CD4-positive, alpha-beta T cell treated with Interferon gamma for 1 hour (primary cell): ENCODE results near the gene RBM20.
"Not testable (repeated sequence)": the region's sequence is repeated elsewhere in the genome, so short reads cannot be mapped to it uniquely, and the experiment has no call there.

ENCODE experiments used
- DNase-seq: peaks from one replicate; pipeline ENCODE4 v3.0.0-alpha.2; 2020

The RBM20 gene

DNA sequence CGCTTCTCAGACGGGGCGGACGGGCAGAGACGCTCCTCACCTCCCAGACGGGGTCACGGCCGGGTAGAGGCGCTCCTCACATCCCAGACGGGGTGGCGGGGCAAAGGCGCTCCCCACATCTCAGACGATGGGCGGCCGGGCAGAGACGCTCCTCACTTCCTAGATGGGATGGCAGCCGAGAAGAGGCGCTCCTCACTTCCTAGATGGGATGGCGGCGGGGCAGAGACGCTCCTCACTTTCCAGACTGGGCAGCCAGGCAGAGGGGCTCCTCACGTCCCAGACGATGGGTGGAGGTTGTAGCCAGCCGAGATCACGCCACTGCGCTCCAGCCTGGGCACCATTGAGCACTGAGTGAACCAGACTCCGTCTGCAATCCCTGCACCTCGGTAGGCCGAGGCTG is 123.5 kb downstream of the RBM20 start:
- not testable (repeated sequence) for DNase-seq

DNA sequence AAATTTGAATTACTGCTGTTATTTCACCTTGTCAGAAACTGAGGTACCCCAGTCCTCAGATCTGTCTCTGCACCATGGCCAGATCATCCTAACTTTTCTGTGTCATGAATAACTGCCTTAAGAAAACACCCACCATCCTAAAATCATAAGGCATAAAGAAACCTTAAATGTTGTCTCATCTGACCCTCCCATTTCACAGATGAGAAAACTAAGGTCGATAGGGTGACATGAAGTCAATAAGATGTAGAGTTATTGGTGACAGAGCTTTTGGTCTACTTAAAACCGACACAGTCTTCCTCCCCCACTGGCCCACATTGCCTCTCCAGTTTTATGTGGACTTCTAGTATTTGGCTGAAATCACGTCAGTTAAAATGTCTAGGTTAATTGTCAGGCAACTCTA is 126.1 kb downstream of the RBM20 start:
- DNase-seq = no peak

DNA sequence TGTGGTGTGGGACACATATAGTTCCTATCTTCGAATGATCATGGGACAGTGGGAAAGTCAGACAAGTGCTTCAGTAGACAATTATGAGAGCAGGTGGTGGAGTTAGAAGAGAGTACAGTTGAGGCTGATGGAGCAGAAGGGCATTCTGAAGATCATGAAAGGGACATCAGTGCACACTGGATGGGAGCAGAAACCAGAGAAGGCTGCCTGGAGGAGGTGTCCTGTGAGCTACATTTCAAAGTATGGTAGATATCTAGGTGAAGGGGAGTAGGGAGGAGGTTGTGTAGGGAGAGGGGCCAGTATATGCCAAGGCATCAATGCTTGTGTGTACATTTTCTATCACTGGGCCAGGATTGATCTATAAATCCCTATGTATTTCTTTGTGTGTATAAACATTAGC is 127.3 kb downstream of the RBM20 start:
- DNase-seq = no peak

GRCh38 chr10:110771991-110772390 is 127.9 kb downstream of the RBM20 start:
- DNase-seq = no peak

GRCh38 chr10:110772454-110773025 is 128.4 kb downstream of the RBM20 start:
- DNase-seq = no peak

DNA sequence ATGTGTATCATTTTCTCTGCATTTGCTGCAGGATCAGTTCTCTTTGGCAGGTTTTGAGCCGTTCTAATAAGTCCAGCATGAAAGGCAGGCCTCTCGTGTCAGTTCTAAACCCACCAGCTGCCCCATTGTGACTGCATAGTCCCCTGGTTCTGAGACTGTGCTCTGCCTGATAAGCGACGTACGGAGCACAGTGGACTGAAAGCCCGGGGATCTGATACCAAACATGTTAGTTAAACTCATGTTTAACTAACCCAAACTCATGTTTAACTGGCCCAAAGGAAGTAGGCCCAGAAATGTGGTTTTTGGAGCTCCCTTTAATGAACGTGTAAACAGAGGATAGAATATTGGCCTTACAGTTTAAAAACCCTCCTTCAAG is 129.5 kb downstream of the RBM20 start:
- DNase-seq = no peak

- DNase-seq = no peak
Observed at GRCh38 chr10:110774069-110775019, 130.2 kb downstream of the RBM20 start.

DNA sequence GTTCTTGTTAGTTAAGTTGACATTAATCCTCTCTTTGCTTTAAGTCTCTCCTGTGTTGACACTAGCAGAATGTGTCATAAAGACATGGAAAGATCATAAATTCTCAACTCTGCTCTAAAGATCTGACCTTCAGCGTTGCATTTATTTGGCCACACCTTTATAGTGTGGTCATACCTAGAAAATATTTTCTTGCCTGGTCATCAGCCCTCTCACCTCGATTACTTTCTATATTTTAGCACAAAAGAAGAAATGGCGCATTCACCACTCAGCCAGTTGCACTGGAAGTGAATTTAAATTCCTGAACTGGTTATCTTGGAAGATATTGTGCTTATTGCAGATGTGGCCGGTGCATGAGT is 130.9 kb downstream of the RBM20 start:
- no peak for DNase-seq

DNA sequence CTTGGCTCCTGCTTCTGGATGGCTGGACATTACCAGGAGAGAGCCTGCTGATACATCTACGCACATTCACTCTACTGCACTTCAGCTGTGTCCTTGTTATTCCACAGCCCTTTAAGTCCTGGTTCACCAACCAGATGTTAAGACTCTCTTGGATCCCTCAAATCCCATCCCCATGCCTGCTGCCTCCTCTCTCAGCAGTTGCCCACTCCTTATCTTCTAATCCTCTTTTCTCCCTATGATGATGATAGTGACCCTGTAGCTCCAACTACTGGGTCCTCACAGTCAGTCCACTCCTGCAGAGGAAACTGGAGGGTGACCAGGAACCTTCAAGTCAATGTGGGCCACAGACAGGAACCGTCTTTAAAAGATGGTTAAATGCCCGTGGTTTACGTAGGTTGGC is 131.3 kb downstream of the RBM20 start:
- no peak for DNase-seq

DNA sequence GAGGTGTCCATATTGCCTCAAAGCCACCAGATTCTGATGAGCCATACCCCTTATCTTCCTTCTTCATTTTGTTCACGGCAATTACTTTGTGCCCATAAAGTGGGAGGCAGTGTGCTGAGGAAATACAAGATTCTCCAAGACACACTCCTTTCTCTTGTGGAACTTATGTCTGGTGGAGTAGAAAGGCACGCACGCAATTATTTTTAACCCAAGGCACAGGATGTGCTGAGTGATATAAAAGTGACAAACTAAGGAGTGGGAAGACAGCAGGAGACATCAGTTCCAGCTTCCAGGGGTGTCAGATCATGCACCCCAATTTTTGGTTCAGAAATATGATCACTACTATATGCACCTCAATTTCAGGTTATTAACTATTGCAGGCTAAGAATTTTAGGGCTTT is 132.9 kb downstream of the RBM20 start:
- no peak for DNase-seq

GRCh38 chr10:110777661-110778060 is 133.5 kb downstream of the RBM20 start:
- no peak for DNase-seq

DNA sequence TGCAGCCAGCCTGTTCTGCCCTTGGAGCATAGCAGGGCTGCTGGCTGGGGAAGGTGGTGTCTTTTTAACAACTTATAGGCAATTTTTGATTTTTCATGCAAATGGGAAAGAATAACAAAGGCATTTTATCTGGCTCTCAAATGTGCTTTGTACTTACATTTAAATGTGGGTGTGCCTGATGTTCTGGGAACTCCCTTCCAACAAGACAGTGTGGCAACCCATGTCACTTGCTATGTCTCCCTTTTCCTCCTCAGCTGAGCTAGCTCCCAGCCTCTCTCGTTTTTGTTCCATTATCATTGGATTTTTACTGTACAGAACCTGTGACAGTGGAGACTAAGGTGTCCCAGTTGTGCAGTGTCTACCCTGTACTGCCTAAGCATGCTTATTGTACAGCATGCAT is 134.1 kb downstream of the RBM20 start:
- no peak for DNase-seq

DNA sequence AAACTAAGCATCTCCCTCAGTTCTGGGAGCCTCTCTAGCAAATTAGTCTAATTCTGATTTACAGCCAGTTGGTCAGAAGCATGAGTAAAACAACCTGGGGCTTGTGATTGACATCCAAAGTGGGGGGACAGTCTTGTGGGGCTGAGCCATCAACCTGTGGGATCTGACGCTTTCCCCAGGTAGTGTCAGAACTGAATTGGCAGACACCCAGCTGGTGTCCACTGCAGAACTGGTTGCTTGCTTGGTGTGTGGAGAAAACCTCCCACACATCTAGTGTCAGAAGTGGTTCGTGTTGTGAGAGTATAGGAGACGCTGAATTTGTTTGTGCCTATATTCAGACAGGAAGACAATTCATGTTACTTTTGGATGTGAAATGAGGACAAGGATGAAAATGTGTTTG is 135.4 kb downstream of the RBM20 start:
- DNase-seq = no peak

DNA sequence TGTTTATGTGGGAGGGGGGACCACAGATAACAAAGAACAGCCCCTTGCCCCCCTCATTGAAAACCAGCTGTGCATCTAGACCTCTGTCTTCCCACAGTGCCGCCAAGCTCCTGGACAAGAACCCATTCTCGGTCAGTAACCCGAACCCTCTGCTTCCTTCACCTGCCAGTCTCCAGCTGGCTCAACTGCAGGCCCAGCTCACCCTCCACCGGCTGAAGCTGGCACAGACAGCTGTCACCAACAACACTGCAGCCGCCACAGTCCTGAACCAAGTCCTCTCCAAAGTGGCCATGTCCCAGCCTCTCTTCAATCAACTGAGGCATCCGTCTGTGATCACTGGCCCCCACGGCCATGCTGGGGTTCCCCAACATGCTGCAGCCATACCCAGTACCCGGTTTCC is 136.6 kb downstream of the RBM20 start:
- DNase-seq = no peak

DNA sequence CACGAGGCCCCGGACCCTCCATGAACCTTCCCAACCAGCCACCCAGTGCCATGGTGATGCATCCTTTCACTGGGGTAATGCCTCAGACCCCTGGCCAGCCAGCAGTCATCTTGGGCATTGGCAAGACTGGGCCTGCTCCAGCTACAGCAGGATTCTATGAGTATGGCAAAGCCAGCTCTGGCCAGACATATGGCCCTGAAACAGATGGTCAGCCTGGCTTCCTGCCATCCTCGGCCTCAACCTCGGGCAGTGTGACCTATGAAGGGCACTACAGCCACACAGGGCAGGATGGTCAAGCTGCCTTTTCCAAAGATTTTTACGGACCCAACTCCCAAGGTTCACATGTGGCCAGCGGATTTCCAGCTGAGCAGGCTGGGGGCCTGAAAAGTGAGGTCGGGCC is 137.0 kb downstream of the RBM20 start:
- DNase-seq = no peak

DNA sequence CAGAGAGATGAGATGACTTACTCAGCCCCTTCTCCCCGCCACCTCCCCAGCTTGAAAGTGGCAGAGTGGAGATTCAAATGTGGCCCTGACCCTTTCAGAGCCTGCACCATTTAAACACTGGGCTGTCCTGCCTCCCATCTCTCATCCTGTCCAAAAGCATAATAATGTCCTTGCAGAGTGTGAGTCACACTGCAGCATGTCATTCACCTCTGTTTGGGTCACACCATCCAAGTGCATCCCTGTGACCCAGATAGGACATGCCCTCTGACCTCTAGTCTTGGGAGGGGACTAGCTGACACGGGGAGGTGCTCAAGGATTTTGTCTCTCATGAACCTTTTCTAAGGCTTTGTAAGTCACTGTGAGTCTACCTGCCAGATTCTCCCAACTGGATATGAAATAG is 138.5 kb downstream of the RBM20 start:
- DNase-seq = no peak

GRCh38 chr10:110783509-110784107 is 139.5 kb downstream of the RBM20 start:
- DNase-seq = peak; percentile 79

DNA sequence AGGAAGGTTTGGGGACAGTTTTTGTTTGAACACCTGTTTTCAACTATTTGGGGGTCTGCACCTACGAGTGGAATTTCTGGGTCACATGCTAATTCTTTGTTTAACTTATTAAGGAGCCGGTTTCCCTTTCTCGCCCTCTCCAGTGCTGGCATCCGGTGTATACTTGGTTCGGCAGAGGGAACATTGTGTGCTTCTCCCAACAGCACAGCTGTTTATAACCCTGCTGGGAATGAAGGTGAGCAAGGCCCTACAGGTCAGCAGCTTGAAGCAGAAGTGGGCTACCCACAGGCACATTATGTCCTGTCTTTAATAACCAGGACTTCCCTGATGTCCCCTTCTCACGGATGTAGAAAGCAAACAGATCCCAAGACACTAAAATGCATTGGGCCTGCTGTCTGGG is 140.1 kb downstream of the RBM20 start:
- no peak for DNase-seq

- DNase-seq = no peak
Observed at GRCh38 chr10:110786172-110786571, 142.0 kb downstream of the RBM20 start.

DNA sequence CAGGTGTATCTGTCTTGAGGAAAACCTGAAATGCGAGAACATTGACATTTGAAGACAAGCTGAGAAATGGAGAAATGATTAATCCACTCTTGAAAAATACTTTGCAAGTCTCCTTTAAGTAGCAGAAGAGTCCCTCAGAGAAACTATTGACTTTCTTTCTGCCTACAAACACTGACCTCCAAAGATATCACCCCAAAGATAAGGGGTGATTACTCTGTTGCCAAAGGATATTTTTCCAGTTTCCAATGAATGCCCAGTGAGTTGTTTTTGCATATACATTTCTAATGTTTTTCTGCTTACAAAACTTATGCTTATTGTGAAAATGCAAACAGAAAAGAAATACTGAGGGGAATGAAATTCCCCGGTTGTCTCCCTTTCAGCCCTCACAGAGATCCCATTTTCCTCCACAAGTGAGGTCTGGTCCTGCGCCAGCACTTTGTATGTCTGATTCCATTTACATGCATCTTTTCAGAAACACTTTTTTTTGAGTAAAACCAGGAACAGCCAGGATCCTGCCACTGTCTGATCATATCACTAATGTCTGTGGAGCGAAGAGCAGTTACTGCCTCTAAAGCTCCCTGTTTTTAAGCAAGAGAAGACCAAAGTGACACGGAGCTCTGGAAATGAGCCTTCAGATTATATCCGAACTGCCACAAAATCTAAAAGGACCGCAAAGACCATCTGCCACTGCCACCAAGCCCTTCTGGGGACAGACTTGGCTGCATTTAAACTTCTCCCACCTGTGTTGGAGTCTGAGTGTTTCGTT is 144.7 kb downstream of the RBM20 start:
- no peak for DNase-seq

- no peak for DNase-seq
Observed at GRCh38 chr10:110789604-110790433, 145.7 kb downstream of the RBM20 start.

DNA sequence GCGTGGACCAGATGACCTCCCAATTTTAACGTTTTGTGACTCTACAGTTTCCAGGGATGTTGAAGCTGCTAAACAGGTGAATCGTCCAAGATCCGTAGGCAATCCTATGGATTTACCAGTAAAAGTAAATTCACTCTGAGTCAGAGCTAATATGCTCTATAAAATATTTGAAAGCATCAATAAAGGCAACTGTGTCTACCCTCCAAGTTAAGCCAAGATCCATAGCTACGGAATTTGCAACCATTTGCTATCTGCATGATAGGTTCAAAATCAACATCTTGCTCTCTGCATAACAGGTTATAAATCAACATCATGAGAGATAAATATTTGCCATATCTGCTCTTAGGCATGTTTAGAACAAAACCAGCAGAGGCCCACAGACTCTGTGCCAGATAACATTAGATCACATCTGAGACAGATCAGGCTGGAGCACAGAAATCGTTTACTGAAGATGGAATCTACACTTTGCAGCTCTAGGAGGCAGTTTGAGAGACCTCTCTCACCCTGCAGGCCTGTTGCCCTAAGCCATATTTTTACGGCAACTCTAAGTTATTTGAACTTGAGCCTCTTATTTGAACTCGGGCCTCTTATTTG is 146.9 kb downstream of the RBM20 start:
- DNase-seq = no peak
